ENCODE results near the gene PRKCQ.
A peak's percentile ranks its signal among the peaks of the same experiment; 100 is the strongest.
"Not testable (repeated sequence)": the region's sequence is repeated elsewhere in the genome, so short reads cannot be mapped to it uniquely, and the experiment has no call there.

Gene PRKCQ

DNA sequence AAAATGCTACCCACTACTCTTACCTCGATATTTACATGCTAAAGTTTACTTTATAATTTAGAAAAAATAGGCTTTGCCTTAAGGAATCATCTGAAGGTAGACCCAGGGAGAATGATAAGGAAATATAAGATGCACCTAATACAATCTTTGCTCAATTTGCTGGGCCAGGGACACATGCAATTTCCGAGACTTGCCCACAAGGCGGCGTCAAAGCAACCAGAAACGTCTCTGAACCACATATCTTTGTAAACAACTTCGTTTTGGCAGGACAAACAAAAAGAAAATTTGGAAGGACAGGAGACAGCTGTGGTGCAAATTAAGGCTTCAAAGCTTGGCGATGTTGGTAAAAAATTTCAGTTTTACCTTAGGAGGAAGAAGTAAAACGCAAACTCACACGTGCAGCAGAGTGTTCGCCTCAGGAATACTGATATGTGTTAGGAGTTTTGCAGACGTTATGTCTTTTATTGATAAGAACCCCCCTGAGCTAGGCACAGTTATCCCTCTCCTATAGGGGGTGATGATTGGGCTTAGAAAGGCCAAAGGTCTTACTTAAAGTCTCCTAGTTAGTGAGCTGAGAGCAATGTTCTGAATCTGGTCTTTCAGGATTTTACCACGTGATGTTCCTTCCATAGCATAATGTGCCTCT, 134.3 kb downstream of the PRKCQ start:
- DNase-seq: peak; percentile 69

DNA sequence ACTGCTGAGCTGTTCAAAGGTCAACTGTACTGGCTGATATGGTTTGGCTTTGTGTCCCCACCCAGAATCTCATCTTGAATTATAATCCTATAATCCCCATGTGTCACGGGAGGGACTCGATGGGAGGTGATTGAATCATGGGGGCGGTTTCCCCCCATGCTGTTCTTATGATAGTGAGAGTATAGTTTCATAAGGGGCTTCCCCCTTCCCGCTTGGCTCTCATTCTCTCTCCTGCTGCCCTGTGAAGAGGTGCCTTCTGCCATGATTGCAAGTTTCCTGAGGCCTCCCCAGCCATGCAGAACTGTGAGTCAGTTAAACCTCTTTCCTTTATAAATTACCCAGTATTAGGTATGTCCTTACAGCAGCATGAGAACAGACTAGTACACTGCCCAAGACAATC, 140.2 kb downstream of the PRKCQ start:
- not testable (repeated sequence) for DNase-seq

GRCh38 chr10:6431861-6432260, 148.2 kb downstream of the PRKCQ start:
- no peak for DNase-seq

DNA sequence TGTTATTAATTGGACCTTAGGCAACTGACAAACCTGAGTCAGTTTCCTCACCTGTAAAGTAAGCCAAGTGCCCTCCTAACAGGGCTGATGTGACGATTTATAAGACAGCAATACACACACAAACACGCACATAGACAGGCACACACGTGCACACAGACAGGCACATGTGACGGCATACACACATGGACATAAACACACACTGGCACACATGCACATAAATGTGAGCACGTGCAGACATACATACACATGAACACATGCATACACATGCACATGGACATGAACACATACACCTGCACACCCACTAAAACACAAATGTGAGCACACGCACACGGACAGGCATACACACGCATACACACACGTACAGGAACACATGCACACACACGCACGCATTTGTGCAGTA, 148.9 kb downstream of the PRKCQ start:
- DNase-seq: no peak

- no peak for DNase-seq
Observed at GRCh38 chr10:6430423-6430980, 149.6 kb downstream of the PRKCQ start.

DNA sequence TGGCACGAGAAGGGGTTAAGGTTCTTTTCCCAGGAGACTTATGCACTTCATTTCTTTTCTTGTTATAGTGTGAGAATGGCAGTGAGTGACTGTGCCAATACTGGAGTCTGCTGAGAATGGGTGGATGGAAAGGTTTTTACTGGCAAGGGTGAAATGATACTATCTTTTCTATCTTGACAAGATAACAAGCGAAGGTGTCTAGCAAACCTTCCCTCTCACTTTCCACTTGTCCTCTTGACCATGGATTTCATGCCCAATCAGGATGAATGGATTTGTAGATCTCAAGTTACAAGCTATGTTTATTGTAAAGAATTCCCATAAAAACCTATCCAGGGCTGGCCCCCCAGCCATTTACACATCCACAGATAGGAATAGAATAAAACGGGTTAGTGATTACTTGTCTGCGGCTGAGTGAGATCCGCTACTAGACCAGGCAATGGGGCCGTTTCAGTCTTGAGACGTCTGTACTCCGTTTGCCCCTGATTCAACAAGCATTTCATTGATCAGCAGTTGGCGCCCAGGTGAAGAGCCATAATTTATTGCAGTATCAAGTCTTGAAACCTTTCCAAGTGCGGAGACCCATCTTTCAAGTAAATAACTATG, 152.6 kb downstream of the PRKCQ start:
- DNase-seq: no peak

GRCh38 chr10:6426317-6426716, 153.8 kb downstream of the PRKCQ start:
- DNase-seq: no peak

GRCh38 chr10:6423413-6424170, 156.5 kb downstream of the PRKCQ start:
- DNase-seq: no peak

GRCh38 chr10:6423004-6423403, 157.1 kb downstream of the PRKCQ start:
- DNase-seq: no peak

DNA sequence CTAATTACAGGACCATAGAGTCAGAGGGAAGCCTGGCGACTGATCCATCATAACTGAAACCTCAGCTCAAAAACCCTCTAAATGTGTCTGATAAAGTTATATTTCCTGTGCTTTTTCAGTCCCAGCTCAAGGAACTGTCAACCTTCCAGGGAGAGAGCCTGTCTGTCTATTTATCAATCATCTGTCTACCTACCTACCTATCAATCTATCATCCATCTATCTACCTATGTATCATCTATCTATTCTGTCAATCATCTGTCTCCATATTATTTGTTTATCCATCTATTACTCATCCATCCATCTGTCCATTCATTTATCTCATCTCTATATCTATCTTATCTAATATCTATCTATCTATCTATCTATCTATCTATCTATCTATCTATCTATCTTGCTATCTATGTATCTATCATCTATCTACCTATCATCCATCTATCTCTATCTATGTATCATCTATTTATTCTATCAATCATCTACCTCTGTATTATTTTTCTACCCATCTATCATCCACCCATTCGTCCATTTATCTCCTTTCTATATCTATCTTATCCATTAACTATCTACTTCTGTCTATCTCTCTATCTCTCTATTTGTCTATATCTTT, 161.4 kb downstream of the PRKCQ start:
- no peak for DNase-seq

GRCh38 chr10:6418167-6418566, 161.9 kb downstream of the PRKCQ start:
- no peak for DNase-seq

DNA sequence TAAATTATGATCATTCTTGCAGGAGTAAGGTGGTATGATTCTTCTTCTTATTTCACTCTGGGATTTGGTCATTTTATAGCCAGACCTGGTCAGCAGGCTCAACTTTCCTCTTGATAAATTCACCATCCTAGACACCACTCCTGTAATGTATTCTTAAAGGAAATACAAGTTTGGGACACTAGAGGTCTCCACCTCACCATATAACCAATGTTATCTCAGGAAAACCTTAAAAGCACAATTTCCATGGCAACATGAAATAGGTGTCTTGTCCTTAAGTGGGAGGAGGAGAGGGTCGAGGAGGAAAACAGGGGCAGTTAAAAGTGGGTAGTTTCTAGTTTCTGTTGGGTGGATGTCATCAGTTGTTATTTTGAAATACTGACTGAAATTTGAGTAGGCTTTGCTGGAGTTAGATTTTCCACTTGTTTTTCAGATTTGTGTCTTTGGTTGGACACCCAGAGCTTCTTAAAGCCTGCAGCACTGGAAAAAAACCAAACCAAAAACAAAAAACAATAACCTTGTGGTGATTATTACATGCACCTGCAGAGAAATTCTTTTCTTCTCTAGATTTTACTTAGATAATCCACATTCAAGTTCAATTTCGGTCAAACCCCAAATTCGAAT, 163.1 kb downstream of the PRKCQ start:
- peak; percentile 67 for DNase-seq

GRCh38 chr10:6411436-6411835, 168.6 kb downstream of the PRKCQ start:
- DNase-seq: no peak

- no peak for DNase-seq
Observed at GRCh38 chr10:6410830-6411229, 169.2 kb downstream of the PRKCQ start.

- DNase-seq: peak; percentile 79
Observed at GRCh38 chr10:6409971-6410643, 170.0 kb downstream of the PRKCQ start.

DNA sequence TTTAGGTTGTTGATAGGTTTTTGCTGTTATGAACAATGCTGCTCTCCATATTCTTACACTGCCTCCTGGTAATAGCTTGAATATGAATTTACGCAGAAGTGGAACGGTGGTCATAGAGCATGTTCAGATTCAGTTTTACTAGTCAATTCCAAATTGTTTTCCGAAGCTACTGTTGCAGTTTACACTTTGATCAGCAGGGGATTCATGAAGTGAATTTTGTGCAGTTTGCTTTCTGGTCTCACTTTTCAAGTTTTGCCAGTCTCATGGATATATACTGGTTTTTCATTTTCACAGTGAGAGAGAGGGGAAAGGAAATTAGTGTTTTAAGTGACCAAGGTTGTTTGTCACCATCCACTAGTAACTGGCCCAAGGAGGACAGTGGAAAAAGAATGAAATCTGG, 171.3 kb downstream of the PRKCQ start:
- no peak for DNase-seq

- no peak for DNase-seq
Observed at GRCh38 chr10:6407034-6407721, 172.9 kb downstream of the PRKCQ start.

- DNase-seq: peak; percentile 48
Observed at GRCh38 chr10:6406220-6407033, 173.6 kb downstream of the PRKCQ start.

- DNase-seq: no peak
Observed at GRCh38 chr10:6405713-6406112, 174.4 kb downstream of the PRKCQ start.

DNA sequence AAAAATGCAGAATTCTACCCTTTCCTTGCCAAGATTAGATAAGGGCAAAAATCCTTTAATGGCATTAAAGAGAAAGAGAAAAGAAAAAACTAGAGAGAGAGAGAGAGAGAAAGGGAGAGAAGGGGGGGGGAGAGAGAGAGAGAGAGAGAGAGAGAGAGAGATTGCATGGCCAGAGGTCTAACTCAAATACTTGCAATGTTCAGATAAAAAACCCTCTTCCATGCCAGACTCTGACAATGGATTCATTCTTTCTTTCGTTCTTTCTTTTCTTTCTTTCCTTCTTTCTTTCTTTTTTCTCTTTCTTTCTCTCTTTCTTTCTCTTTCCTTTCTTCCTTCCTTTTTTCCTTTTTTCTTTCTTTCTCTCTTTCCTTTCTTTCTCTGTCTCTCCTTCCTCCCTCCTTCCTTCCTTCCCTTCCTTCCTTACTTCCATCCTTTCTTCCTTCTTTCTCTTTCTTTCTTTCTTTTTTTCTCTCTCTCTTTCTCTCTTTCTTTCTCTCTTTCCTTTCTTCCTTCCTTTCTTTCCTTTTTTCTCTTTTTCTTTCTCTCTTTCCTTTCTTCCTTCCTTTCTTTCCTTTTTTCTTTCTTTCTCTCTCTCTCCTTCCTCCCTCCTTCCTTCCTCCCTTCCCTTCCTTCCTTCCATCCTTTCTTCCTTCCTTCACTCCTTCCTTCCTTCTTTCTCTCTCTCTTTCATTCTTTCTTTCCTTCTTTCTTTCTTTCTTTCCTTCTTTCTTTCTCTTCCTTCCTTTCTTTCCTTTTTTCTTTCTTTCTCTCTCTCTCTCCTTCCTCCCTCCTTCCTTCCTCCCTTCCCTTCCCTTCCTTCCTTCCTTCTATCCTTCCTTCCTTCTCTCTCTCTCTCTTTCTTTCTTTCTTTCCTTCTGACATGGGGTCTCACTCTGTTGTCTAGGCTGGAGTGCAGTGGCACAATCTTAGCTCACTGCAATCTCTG, 175.7 kb downstream of the PRKCQ start:
- no peak for DNase-seq

Data from CD4-positive, alpha-beta T cell treated with Interleukin-12 subunit alpha and Interleukin-12 subunit beta, for 1 hour (primary cell).